Mucosa of descending colon (tissue), 3 donors: Measurements from ENCODE around the gene HOXA11. TPM values are rescaled to one million over a fixed set of nuclear protein-coding genes. Genes with fewer than 3 reads are reported as not detected.
A peak's percentile ranks its signal among the peaks of the same experiment; 100 is the strongest.

Source experiments
- ATAC-seq: fragments of 200-7000 bp; cut with Tn5 transposase; one replicate; pipeline ENCODE4 v1.9.1; 2020; ENCODE audit warnings: mild to moderate bottlenecking, moderate library complexity
- DNase-seq, 3 donors: peaks; one replicate each; pipeline ENCODE4 v3.0.0-alpha.2; 2020
- H3K36me3 ChIP-seq: fragments of 200-600 bp; one replicate; pipeline ENCODE4 v1.8.0; 2021; ENCODE audit warnings: low read depth, mild to moderate bottlenecking
- H3K4me1 ChIP-seq: fragments of 200-600 bp; one replicate; pipeline ENCODE4 v1.8.0; 2021; ENCODE audit warnings: low read depth, mild to moderate bottlenecking
- H3K4me3 ChIP-seq: fragments of 200-600 bp; one replicate; pipeline ENCODE4 v1.8.0; 2021; ENCODE audit warnings: mild to moderate bottlenecking
- H3K9me3 ChIP-seq: fragments of 200-600 bp; one replicate; pipeline ENCODE4 v1.8.0; 2021; ENCODE audit warnings: mild to moderate bottlenecking
- intact Hi-C, 2 donors: fragments of 100-400 bp; cut with DNase I in 1 of 2; cut with micrococcal nuclease in 1 of 2; formaldehyde crosslinking; loops; one replicate each; pipeline versions ENCODE4 v1.11.0 to v1.11.1; 2022; cut with DNase I, micrococcal nuclease
- total RNA-seq, 3 donors: library from RNA; stranded (reverse); fragmentation: NEBNext Ultra II Directional in 2 of 3; extraction: Animal tissue kit (Norgen Biotek cat#: 25700) in 2 of 3; gene quantifications; one replicate each; pipeline versions ENCODE4 v1.2.1 to v1.2.4, GENCODE V29; 2021 to 2023
- TF ChIP-seq, protein P1 (sequence below): fragments of 200-600 bp; IDR thresholded peaks from one replicate; pipeline ENCODE4 v1.8.0; 2022; ENCODE audit warnings: antibody characterized with exemption, mild to moderate bottlenecking
- donor health status: DM: no; HTN: no; CAD: no; lungs with moderate emphysema.
- donor health status: DM: no; HTN: no; CAD: no.
- donor health status: DM: no; HTN: yes; CAD: no.

Gene HOXA11
- total RNA-seq, 3 donors from 2014 or later = 3.2 to 27.2 (median 5.4) TPM

GRCh38 chr7:27148031-27148755, 36.8 kb downstream of the HOXA11 start:
- ATAC-seq (peak; percentile 25), DNase-seq (peak; percentile 78 to 84 (median 79))
- intact Hi-C loops = loop anchor here in 1 of 2 donors (5.0 kb wide), 1 partner anchor 466 kb away; no protein-coding TSS in a partner anchor
- H3K36me3 ChIP-seq = no peaks in the 10 kb centered on the region
- H3K4me1 ChIP-seq = peaks cover 31% of the 10 kb centered on the region
- H3K4me3 ChIP-seq = peak overlapping the region; percentile 15
- TF ChIP-seq, protein P1, sequence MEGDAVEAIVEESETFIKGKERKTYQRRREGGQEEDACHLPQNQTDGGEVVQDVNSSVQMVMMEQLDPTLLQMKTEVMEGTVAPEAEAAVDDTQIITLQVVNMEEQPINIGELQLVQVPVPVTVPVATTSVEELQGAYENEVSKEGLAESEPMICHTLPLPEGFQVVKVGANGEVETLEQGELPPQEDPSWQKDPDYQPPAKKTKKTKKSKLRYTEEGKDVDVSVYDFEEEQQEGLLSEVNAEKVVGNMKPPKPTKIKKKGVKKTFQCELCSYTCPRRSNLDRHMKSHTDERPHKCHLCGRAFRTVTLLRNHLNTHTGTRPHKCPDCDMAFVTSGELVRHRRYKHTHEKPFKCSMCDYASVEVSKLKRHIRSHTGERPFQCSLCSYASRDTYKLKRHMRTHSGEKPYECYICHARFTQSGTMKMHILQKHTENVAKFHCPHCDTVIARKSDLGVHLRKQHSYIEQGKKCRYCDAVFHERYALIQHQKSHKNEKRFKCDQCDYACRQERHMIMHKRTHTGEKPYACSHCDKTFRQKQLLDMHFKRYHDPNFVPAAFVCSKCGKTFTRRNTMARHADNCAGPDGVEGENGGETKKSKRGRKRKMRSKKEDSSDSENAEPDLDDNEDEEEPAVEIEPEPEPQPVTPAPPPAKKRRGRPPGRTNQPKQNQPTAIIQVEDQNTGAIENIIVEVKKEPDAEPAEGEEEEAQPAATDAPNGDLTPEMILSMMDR = no peak
- H3K9me3 ChIP-seq = no peaks in the 10 kb centered on the region

DNA sequence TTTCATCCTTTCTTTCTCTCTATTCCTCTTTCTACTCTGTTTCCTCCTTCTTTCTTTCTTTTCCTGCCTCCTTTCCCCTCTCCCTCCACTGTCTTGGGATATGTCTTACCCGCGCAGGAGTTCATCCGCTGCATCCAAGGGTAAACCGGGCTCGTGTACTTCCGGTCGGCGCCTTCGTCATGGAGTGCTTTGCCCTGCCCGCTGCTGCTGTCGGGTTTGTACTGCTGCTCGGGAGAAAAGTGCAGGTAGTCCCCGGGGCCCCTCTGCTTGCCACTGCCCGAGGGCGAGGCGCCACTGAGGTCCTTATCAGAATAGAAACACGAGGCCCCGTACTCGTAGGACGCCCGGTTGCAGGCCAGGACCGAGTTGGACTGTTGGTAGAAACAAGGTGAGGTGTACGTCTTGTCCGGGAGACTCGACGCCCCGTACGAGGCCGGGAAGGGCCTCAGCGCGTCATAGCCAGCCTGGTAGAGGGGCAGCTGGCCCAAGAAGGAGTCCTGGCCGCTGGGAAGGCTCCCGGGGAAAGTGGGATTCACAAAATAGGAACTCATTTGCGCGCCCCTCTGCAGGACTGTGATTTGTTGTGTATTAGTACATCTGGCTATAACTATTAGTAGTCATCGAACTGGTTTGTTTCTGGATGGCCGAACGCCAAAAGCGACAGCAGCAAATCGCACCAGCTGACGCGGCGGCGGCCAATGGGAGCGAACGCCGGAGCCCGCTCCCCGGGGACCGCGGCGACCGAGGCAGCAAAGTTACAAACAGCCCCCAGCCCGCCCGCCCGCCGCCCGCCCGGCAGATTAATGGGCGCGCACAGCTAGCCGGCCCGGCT, 37.6 kb downstream of the HOXA11 start, which contains the start of gene HOXA6:
TSS of gene HOXA6 (minus strand) at position 576 of the 832 bp plus-strand sequence. CDS start at position 551, 25 bp downstream.
- intact Hi-C loops = loop anchor here in 1 of 2 donors (5.0 kb wide), 1 partner anchor 465 kb away; no protein-coding TSS in a partner anchor
- ATAC-seq (peak; percentile 1), DNase-seq (peak; percentile 73 to 84 (median 79))
- H3K4me1 ChIP-seq = peaks cover 26% of the 10 kb centered on the region
- TF ChIP-seq, protein P1 = no peak
- H3K36me3 ChIP-seq = no peaks in the 10 kb centered on the region
- peak within 1 kb of the TSS; percentile 15 for H3K4me3 ChIP-seq
- H3K9me3 ChIP-seq = no peaks in the 10 kb centered on the region

- ATAC-seq (no peak), DNase-seq (peak in 2 of 3 donors; percentile 20 to 47)
- Histone ChIP-seq H3K4me3 (no peak overlapping the region), H3K36me3 (no peaks in the 10 kb centered on the region), H3K9me3 (no peaks in the 10 kb centered on the region), H3K4me1 (peaks cover 26% of the 10 kb centered on the region)
- intact Hi-C loops = loop anchor here in 1 of 2 donors (5.0 kb wide), 1 partner anchor 464 kb away; no protein-coding TSS in a partner anchor
- TF ChIP-seq, protein P1 = no peak
Observed at GRCh38 chr7:27146491-27147198, 38.4 kb downstream of the HOXA11 start.

- H3K36me3 ChIP-seq = no peaks in the 10 kb centered on the region
- peaks cover 31% of the 10 kb centered on the region for H3K4me1 ChIP-seq
- no peak overlapping the region for H3K4me3 ChIP-seq
- DNase-seq (peak in 2 of 3 donors; percentile 7 to 16), ATAC-seq (no peak)
- TF ChIP-seq, protein P1 = no peak
- intact Hi-C loops = loop anchor here in 1 of 2 donors (5.0 kb wide), 1 partner anchor 464 kb away; no protein-coding TSS in a partner anchor
- H3K9me3 ChIP-seq = no peaks in the 10 kb centered on the region
Observed at GRCh38 chr7:27145914-27146412, 39.1 kb downstream of the HOXA11 start.
